Measurements from ENCODE around the gene LAMC1.

Gene LAMC1

GRCh38 chr1:183193963-183194525 lies 170.8 kb downstream of the LAMC1 start:
- no peak for TF ChIP-seq EZH2phosphoT487 (conservative IDR thresholded peaks at IDR 0.05; ENCODE audit: low read length)
- TF ChIP-seq CTCF (IDR thresholded peaks at IDR 0.05; ENCODE audit: insufficient read depth, low read length, poor library complexity, severe bottlenecking): no peak
- Histone ChIP-seq H3K4me2 (ENCODE audit: low read depth, low read length, poor library complexity, severe bottlenecking) (no peak overlapping the region), H3K79me2 (ENCODE audit: insufficient read depth, low read length) (no peaks in the 10 kb centered on the region)

GRCh38 chr1:183194527-183195141 lies 171.4 kb downstream of the LAMC1 start:
- no peak for TF ChIP-seq EZH2phosphoT487 (conservative IDR thresholded peaks at IDR 0.05; ENCODE audit: low read length)
- no peak for TF ChIP-seq CTCF (IDR thresholded peaks at IDR 0.05; ENCODE audit: insufficient read depth, low read length, poor library complexity, severe bottlenecking)

More at GRCh38 chr1:183193963-183194525, 170.8 kb downstream of the LAMC1 start:
- Histone ChIP-seq H3F3A (ENCODE audit: insufficient read depth) (no peaks in the 10 kb centered on the region), H3K36me3 (ENCODE audit: low read length) (no peaks in the 10 kb centered on the region), H3K9me2 (replicated peaks; ENCODE audit: insufficient read depth, low read length) (no peaks in the 10 kb centered on the region), H3K27ac (ENCODE audit: low read depth, low read length) (no peak overlapping the region), H3K4me3 (ENCODE audit: insufficient read depth, low read length, poor library complexity, severe bottlenecking) (no peak overlapping the region), H2AFZ (ENCODE audit: low read depth, low read length, severe bottlenecking) (no peak overlapping the region), H3K27me3 (ENCODE audit: low read length) (no peaks in the 10 kb centered on the region), H3K9ac (ENCODE audit: low read length) (no peak overlapping the region), H4K20me1 (ENCODE audit: low read depth, low read length) (no peaks in the 10 kb centered on the region), H3K9me3 (ENCODE audit: insufficient read depth, low read length) (no peaks in the 10 kb centered on the region)

GRCh38 chr1:183195142-183195574 lies 171.9 kb downstream of the LAMC1 start:
- Histone ChIP-seq H3K4me3 (ENCODE audit: insufficient read depth, low read length, poor library complexity, severe bottlenecking) (no peak overlapping the region), H2AFZ (ENCODE audit: low read depth, low read length, severe bottlenecking) (no peak overlapping the region), H4K20me1 (ENCODE audit: low read depth, low read length) (no peaks in the 10 kb centered on the region), H3K27me3 (ENCODE audit: low read length) (no peaks in the 10 kb centered on the region), H3K79me2 (ENCODE audit: insufficient read depth, low read length) (no peaks in the 10 kb centered on the region), H3K9me3 (ENCODE audit: insufficient read depth, low read length) (no peaks in the 10 kb centered on the region), H3K27ac (ENCODE audit: low read depth, low read length) (no peak overlapping the region), H3F3A (ENCODE audit: insufficient read depth) (no peaks in the 10 kb centered on the region), H3K36me3 (ENCODE audit: low read length) (no peaks in the 10 kb centered on the region), H3K9ac (ENCODE audit: low read length) (no peak overlapping the region), H3K9me2 (replicated peaks; ENCODE audit: insufficient read depth, low read length) (no peaks in the 10 kb centered on the region), H3K4me2 (ENCODE audit: low read depth, low read length, poor library complexity, severe bottlenecking) (no peak overlapping the region)
- no peak for TF ChIP-seq CTCF (IDR thresholded peaks at IDR 0.05; ENCODE audit: insufficient read depth, low read length, poor library complexity, severe bottlenecking)
- TF ChIP-seq EZH2phosphoT487 (conservative IDR thresholded peaks at IDR 0.05; ENCODE audit: low read length): no peak

More at GRCh38 chr1:183194527-183195141, 171.4 kb downstream of the LAMC1 start:
- Histone ChIP-seq H3K9me3 (ENCODE audit: insufficient read depth, low read length) (no peaks in the 10 kb centered on the region), H3K79me2 (ENCODE audit: insufficient read depth, low read length) (no peaks in the 10 kb centered on the region), H3K36me3 (ENCODE audit: low read length) (no peaks in the 10 kb centered on the region), H3K4me3 (ENCODE audit: insufficient read depth, low read length, poor library complexity, severe bottlenecking) (no peak overlapping the region), H3K9me2 (replicated peaks; ENCODE audit: insufficient read depth, low read length) (no peaks in the 10 kb centered on the region), H3K27ac (ENCODE audit: low read depth, low read length) (no peak overlapping the region), H3K27me3 (ENCODE audit: low read length) (no peaks in the 10 kb centered on the region), H2AFZ (ENCODE audit: low read depth, low read length, severe bottlenecking) (no peak overlapping the region), H3K4me2 (ENCODE audit: low read depth, low read length, poor library complexity, severe bottlenecking) (no peak overlapping the region), H3F3A (ENCODE audit: insufficient read depth) (no peaks in the 10 kb centered on the region), H3K9ac (ENCODE audit: low read length) (no peak overlapping the region), H4K20me1 (ENCODE audit: low read depth, low read length) (no peaks in the 10 kb centered on the region)
